CD4-positive, alpha-beta T cell treated with Interleukin-15 for 4 hours (primary cell): ENCODE results near the gene RGL3.
"Not testable (repeated sequence)": the region's sequence is repeated elsewhere in the genome, so short reads cannot be mapped to it uniquely, and the experiment has no call there.

ENCODE experiments used
- DNase-seq: peaks from one replicate; pipeline ENCODE4 v3.0.0-alpha.2; 2020; ENCODE audit warnings: low spot score

RGL3 gene

GRCh38 chr19:11418549-11419506 lies at the start of gene RGL3:
RGL3 (minus strand) TSS chr19:11419314; CDS start chr19:11419278, 36 bp downstream.
- no peak for DNase-seq

GRCh38 chr19:11468266-11468845 lies 49.2 kb upstream of the RGL3 start:
- DNase-seq: not testable (repeated sequence)

GRCh38 chr19:11465600-11465999 lies 46.5 kb upstream of the RGL3 start:
- DNase-seq: no peak

- DNase-seq: no peak
Observed at GRCh38 chr19:11464333-11465265, 45.5 kb upstream of the RGL3 start.

- no peak for DNase-seq
Observed at GRCh38 chr19:11463391-11463790, 44.3 kb upstream of the RGL3 start.

GRCh38 chr19:11461453-11461852 lies 42.3 kb upstream of the RGL3 start:
- DNase-seq: no peak

- no peak for DNase-seq
Observed at GRCh38 chr19:11460207-11460606, 41.1 kb upstream of the RGL3 start.

GRCh38 chr19:11458912-11459311 lies 39.8 kb upstream of the RGL3 start:
- DNase-seq: not testable (repeated sequence)

- DNase-seq: no peak
Observed at GRCh38 chr19:11458236-11458900, 39.3 kb upstream of the RGL3 start.

GRCh38 chr19:11457831-11458230 lies 38.7 kb upstream of the RGL3 start:
- DNase-seq: no peak

- no peak for DNase-seq
Observed at GRCh38 chr19:11457115-11457514, 38.0 kb upstream of the RGL3 start.

GRCh38 chr19:11456659-11457058 lies 37.5 kb upstream of the RGL3 start:
- DNase-seq: no peak

GRCh38 chr19:11455233-11455554 lies 36.1 kb upstream of the RGL3 start:
- DNase-seq: not testable (repeated sequence)

- no peak for DNase-seq
Observed at GRCh38 chr19:11453468-11454341, 34.6 kb upstream of the RGL3 start.

GRCh38 chr19:11452620-11453310 lies 33.7 kb upstream of the RGL3 start:
- DNase-seq: no peak

- DNase-seq: no peak
Observed at GRCh38 chr19:11451871-11452619, 32.9 kb upstream of the RGL3 start.

GRCh38 chr19:11451327-11451870 lies 32.3 kb upstream of the RGL3 start:
- DNase-seq: no peak

GRCh38 chr19:11450570-11451326 lies 31.6 kb upstream of the RGL3 start:
- no peak for DNase-seq
